ENCODE data around the gene CBX3. TPM values are rescaled to one million over a fixed set of nuclear protein-coding genes. Genes with fewer than 3 reads are reported as not detected.
A peak's percentile ranks its signal among the peaks of the same experiment; 100 is the strongest.
"Not testable (repeated sequence)": the region's sequence is repeated elsewhere in the genome, so short reads cannot be mapped to it uniquely, and the experiment has no call there.

Gene CBX3
- total RNA-seq = 77.4 TPM

DNA sequence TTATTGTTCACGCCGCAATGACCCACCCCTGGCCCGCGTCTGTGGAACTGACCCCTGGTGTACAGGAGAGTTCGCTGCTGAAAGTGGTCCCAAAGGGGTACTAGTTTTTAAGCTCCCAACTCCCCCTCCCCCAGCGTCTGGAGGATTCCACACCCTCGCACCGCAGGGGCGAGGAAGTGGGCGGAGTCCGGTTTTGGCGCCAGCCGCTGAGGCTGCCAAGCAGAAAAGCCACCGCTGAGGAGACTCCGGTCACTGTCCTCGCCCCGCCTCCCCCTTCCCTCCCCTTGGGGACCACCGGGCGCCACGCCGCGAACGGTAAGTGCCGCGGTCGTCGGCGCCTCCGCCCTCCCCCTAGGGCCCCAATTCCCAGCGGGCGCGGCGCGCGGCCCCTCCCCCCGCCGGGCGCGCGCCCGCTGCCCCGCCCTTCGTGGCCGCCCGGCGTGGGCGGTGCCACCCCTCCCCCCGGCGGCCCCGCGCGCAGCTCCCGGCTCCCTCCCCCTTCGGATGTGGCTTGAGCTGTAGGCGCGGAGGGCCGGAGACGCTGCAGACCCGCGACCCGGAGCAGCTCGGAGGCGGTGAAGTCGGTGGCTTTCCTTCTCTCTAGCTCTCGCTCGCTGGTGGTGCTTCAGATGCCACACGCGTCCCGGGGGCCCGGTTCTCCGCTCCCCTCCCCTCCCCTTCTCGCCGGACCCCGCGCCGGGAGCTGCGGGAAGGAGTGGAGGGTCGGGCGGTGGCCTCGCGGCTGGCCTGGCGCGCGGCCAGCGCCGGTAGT, at the start of gene CBX3:
Gene CBX3, plus strand, starts transcription at position 499 of the 772 bp plus-strand sequence. CDS start 1,254 bp downstream, outside the sequence.
- intact Hi-C loops (cut with DNase I) = no loop called here
- ATAC-seq (peak; percentile 75), DNase-seq (ENCODE audit: low spot score) (peak; percentile 96)

DNA sequence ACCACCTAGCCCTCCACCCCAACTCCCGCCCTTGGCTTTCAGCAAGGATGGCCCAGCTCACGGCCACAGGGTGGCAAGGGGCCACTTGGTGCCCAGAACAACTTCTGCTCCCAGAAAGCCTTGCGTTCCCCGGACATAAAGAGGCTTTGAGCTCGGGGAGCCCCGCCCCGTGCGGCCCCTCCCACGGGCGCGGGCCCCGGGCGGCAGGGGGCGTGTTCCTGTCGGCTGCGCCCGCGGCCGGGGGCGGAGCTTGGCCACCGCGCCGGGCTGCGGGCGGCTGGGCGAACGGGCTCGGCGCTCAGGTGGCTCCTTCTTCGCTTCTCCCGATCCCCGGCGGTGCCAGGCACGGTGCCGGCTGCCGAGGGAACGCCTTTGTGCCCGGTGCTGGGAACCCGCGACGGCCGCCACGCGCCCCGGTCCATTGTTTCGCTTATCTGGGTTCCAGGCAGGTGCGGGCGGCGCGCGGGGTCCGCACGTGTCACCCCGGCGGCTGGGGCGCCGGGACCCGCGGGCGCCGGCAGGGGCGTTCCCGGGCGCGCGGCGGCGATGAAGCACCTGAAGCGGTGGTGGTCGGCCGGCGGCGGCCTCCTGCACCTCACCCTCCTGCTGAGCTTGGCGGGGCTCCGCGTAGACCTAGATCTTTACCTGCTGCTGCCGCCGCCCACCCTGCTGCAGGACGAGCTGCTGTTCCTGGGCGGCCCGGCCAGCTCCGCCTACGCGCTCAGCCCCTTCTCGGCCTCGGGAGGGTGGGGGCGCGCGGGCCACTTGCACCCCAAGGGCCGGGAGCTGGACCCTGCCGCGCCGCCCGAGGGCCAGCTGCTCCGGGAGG, 49.4 kb upstream of the CBX3 start, which contains the start of gene NFE2L3:
Gene NFE2L3, plus strand, starts transcription at position 246 of the 829 bp plus-strand sequence. Its CDS starts 301 bp downstream, at position 547.
- DNase-seq (ENCODE audit: low spot score) = peak; percentile 80

DNA sequence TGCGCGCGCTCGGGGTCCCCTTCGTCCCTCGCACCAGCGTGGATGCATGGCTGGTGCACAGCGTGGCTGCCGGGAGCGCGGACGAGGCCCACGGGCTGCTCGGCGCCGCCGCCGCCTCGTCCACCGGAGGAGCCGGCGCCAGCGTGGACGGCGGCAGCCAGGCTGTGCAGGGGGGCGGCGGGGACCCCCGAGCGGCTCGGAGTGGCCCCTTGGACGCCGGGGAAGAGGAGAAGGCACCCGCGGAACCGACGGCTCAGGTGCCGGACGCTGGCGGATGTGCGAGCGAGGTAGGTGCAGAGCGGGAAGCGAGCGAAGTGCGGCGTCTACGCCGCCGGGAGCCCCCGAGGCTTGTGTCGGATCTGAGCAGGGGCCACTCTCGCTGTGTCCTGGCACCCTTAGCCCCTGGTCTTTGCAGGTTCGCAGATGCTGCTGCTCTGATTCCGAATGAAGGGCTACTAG, 48.7 kb upstream of the CBX3 start:
- ATAC-seq; intact Hi-C loops (cut with DNase I): not testable (repeated sequence)

More for the DNA sequence above, 49.4 kb upstream of the CBX3 start, which contains the start of gene NFE2L3:
- intact Hi-C loops (cut with DNase I) = no loop called here
- peak; percentile 89 for ATAC-seq

DNA sequence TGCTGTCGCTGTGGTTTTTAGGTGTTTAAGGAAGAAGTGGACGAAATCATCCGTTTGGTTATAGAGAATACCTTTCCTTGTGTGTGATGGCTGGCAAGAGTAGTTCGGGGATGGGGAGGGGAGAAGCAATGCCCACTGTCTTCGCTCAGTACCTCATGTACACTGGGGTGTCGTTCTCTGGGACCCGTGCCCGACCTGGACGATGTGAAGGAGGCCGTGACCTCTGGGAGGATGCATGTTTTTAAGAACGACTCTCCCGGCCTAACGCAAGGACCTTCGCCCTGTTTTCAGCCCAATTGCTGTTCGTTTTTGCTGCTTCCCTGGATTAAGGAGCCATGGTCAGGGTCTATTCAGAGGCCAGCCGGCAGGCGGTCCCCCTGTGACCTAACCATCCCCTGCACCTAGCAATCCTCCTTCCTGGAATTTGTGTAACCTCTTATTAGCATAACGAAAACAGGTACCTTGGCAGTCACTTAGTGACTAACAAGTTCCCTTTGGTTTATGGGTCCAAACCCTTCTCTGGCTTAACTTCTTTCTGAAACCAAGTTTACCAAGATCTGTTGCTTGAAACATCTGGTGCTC, 48.2 kb upstream of the CBX3 start:
- no peak for DNase-seq (ENCODE audit: low spot score)
- ATAC-seq = no peak
- intact Hi-C loops (cut with DNase I) = no loop called here

More for the DNA sequence above, 48.7 kb upstream of the CBX3 start:
- not testable (repeated sequence) for DNase-seq (ENCODE audit: low spot score)

DNA sequence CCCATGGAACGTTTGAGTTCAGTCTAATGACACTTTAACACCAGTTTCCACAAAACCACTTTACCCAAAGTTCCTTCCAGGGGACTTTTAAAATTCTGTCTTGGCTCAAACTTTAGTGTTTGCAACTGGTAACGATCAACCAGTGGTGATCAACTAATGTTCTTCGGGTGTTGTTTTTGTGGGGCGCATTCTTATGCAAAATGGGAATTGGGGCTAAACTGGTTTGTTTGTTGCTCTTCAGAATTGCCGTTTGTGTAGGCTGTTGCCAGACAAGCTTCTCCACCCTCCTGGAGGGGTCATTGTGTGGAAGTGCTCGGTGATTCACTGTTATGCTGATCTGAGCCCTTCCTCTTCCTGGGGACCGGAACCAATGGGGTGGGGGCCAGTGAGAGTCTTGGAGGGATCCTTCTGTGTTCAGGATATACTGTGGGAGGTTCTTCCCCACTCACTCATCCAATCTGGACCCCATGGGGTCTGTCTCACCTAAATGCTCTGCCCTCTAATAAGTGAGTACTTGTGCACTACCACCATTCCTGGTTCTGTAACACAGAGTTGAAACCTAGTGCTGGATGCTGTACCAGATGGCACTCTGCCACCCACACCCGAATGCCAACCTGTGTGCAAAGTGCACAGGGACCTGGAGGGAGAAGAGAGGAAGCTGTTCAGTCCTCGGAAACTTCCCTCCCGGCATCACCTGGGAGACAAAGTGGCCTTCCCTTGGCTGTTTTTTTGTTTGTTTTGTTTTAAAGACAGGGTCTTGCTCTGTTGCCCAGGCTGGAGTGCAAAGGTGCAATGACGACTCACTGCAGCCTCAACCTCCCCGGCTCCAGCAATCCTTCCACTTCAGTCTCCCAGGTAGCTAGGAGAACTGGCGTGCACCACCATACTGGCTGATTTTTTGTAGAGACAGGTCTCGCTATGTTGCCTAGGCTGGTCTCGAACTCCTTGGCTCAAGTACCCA, 47.4 kb upstream of the CBX3 start:
- peak; percentile 49 for ATAC-seq

DNA sequence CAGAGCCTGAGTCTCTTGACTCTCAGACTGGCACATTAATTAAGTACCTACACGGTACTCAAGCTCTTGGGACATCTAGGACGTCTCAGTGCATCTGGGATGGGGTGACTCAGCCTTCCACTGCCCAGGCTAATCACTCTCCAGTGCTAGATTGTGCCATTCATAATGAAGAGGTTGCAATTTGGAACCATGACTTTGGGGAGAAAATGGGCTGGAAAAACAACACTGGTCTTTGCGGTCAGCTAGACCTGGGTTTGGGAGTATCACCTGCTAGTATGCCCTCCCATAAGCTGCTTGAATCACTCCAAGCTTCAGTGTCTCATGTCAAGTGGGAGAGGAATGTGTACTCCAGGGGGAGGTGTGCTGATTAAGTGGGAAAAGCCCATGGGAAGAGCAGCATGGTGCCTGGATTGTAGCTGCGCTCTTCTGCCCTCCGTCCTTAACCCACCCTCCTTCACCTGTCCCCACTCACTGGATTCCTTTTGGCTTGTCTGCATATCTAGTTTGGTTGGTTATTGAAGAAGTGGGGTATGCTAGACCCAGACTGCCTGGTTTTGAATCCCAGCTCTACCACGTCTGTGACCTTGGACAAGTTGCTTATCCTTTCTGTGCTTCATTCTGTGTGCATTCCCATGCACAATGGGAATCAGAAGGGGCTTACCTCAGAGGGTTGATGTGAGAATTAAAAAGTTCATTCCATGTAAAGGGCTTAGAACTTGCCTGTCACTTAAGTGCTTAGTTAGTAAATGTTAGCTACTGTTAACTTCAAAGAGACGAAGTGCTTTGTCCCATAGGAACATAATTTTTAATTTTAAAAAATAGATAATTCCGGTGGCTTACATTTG, 45.8 kb upstream of the CBX3 start:
- intact Hi-C loops (cut with DNase I) = no loop called here
- ATAC-seq = no peak
- no peak for DNase-seq (ENCODE audit: low spot score)

More for the DNA sequence above, 47.4 kb upstream of the CBX3 start:
- intact Hi-C loops (cut with DNase I) = no loop called here
- no peak for DNase-seq (ENCODE audit: low spot score)

DNA sequence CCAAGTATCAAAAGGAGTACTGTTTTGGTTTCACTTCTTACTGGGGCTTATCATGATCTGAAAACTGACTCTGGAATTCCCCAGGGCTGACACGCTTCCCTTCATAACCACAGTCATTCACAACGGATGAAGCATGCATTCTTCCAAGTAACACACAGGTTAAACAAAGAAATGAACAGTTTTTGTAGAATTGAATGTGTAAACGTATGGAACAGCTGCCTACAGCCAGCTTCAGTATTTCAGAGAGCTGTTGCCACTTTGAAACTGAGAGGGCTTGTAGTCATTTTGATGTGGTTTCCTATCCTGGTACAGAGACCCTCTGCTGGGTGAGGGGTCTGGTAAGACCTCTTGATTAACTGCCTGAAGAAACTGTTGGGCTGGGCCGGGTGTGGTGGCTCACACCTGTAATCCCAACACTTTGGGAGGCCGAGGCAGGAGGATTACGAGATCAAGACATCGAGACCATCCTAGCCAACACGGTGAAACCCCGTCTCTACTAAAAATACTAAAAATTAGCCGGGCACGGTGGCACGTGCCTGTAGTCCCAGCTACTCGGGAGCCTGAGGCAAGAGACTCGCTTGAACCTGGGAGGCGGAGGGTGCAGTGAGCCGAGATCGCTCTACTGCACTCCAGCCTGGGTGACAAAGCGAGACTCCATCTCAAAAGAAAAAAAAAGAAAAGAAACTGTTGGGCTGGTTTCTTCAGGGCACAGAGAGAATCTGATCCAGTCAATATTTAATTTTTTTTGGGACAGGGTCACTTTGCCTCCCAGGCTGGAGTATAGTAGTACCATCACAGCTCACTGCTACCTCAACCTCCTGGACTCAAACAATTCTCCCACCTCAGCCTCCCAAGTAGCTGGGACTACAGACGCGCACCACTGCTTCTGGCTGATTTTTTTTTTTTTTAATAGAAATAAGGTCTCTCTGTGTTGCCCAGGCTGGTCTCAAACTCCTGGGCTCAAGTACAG, 44.8 kb upstream of the CBX3 start:
- no peak for ATAC-seq
- no peak for DNase-seq (ENCODE audit: low spot score)
- intact Hi-C loops (cut with DNase I) = no loop called here

DNA sequence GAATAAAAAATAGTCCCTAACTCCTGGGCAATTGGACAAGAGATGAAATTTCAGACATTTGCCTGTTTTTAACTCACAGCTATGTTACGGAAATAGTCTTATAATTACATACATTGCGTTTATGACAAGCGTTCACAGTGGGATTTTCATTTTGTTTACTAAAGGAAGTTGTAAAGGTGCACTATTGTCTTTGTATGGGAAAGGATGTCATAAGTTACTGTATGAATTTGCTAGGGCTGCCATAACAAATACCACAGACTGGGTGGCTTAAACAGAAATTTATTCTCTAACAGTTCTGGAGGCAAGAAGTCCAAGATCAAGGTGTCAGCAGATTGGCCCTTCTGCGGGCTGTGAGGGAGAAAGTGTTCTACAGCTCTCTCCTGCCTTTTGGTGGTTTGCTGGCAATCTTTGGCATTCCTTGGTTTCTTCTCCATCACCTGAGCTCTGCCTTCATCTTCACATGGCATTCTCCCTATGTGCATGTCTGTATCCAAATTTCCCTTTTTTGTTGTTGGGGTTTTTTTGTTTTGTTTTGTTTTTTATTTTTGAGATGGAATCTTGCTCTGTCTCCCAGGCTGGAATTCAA, 43.9 kb upstream of the CBX3 start:
- DNase-seq (ENCODE audit: low spot score) (no peak), ATAC-seq (no peak)
- intact Hi-C loops (cut with DNase I) = no loop called here

DNA sequence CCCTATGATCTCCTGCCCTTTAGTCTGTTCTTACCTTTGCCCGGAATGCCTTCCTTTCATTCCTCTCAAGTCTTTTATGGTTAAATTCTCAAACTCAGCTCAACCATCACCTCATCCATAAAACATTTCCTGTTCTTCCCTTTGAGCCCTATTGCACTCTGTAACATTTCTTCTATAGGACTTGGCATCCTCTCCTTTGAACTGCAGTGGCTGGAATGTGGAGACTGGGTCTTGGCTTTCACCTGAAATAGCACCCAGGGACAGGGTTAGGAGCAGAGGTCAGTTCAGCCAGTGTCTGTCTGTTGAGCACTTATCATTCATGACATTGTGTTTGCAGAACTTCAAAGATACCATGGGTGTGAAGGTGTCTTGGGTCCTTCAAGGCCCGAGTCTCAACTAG, 42.3 kb upstream of the CBX3 start:
- ATAC-seq = no peak

DNA sequence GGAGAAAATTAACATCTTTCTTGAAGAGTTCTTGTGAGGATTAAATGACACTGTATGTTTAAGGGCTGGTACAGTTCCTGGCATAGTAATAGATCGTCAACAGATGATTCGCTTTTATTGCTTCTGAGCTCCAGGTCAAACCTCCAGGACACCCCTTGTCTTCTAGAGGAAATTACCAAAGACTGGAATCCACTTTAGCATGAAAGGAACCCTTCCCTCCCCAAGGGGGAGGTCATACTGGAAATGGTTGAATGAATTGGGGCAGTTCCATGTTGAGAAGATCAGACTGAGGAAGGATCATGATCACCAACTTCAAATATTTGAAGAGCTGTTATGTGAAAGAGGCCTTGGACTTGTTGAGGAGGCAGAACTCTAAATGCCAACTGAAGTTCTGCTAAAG, 40.6 kb upstream of the CBX3 start:
- no peak for DNase-seq (ENCODE audit: low spot score)
- intact Hi-C loops (cut with DNase I) = no loop called here
- no peak for ATAC-seq

More for the DNA sequence above, 42.3 kb upstream of the CBX3 start:
- no peak for DNase-seq (ENCODE audit: low spot score)
- intact Hi-C loops (cut with DNase I) = no loop called here

DNA sequence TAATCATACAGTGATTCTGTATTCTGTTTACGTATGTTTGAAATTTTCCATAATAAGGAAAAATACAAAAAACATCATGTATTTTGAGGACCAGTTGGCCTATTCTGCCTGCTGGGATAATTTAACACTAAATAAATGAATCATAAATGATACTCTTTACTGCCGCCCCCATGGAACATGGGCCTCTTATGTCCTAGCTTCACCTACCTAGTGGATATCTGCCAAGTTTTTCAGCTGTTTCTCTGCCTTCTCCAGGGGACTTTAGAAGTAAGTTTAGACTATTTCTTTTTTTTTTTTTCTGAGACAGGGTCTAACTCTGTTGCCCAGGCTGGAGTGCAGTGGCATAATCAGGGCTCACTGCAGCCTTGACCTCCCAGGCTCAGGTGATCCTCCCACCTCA, 39.1 kb upstream of the CBX3 start:
- ATAC-seq (no peak), DNase-seq (ENCODE audit: low spot score) (no peak)
- intact Hi-C loops (cut with DNase I) = no loop called here

DNA sequence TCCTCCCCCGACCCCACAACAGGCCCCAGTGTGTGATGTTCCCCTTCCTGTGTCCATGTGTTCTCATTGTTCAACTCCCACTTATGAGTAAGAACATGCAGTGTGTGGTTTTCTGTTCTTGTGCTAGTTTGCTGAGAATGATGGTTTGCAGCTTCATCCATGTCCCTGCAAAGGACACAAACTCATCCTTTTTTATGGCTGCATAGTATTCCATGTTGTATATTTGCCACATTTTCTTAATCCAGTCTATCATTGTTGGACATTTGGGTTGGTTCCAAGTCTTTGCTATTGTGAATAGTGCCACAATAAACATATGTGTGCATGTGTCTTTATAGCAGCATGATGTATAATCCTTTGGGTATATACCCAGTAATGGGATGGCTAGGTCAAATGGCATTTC, 37.7 kb upstream of the CBX3 start:
- DNase-seq (ENCODE audit: low spot score); intact Hi-C loops (cut with DNase I); ATAC-seq: not testable (repeated sequence)

DNA sequence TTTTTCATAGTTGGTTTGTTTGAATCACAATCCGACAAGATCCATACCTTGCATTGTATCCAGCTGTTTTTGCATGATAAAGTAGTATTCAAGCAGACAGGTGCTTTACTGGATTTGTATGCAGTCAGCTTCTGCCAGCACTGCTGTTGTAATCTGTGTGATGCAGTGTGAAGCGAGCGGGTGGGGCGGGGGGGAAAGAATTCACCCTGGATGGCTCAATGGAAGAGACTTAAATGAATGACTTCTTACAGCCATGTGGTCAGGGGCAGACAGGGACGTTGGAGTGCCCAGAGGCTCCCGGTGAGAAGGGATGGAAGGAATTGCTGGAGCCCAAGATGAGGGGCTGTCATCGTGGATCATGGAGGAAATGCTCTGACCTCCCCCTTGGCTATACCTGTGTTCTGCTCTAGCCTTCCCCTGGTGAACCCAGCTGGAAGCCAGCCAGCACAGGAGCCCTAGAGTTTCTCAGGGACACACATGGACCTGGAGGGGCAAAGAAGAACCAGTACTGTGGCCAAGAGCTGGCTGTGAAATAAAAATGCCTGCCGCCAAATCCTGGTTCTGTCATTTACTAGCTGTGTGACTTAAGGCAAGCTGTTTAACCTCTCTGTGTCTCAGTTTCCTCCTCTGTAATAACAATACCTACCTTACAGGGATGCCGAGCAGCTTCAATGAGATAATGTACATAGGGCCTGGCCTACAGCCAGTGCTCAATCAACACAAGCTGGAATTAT, 35.4 kb upstream of the CBX3 start:
- ATAC-seq = no peak
- intact Hi-C loops (cut with DNase I) = no loop called here

DNA sequence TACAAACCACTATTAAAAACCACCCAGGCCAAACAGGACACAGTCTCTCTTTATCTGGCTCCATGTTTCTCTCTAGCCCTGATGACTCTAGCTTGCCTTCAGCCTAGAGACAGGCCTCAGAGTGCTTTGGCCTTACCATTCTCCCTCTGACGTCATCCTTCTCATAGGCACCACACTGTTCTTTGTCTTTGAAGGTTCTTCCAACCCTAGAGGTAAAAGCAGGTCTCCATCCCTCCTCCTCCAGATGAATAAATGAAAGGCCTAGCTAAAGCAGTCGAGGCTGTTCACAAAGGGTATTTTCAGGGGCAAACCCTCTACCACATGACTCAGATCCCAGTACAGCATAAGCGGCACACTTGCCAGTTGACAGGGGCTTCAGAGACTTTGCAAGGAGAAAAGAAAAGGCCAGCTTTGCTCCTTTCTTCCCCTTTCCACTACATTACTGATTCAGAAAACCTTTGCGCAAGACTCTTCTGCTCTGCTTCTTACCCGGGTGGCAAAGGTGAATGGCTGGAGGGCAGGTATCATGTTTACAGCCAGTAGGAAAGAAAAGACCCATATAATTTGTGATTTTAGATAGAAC, 34.8 kb upstream of the CBX3 start:
- no peak for DNase-seq (ENCODE audit: low spot score)
- no peak for ATAC-seq
- intact Hi-C loops (cut with DNase I) = no loop called here

More for the DNA sequence above, 35.4 kb upstream of the CBX3 start:
- no peak for DNase-seq (ENCODE audit: low spot score)

DNA sequence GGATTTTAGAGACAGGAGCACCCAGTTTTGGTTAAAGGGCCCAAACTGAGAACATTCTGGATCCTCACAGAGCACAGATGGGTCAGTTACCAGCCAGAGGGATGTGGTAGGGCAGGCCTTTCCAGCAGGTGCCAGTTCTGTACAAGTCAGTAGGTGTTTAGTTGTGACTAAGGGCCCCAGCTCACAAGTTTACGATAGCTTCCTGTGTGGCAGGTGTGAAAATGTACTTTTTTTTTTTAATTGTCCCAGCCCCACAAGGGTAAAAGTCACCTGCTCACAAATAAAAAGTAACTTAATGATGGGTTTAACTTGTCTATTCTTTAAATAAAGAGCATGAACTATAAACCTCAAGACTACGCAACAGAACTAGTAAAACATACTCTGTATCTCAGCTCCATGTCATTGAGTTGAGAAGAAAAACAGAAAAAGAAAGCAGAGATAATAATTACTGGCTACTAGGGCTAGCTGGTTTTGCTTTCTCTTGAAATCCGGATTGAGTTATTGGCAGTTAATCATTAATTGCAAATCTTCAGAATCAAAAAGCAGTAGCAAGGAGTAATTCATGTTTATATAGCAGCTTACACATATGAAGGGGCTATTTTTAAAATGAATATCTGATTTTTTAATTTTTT, 34.1 kb upstream of the CBX3 start:
- intact Hi-C loops (cut with DNase I) = no loop called here
- DNase-seq (ENCODE audit: low spot score) = no peak
- ATAC-seq = no peak
